H54 (cell line): Measurements from ENCODE around the gene EN1.

ENCODE experiments used
- DNase-seq: peaks from one replicate; pipeline ENCODE4 v3.0.0; 2011; ENCODE audit warnings: low spot score, mixed read lengths; ENCODE audit not compliant: insufficient read length
- FAIRE-seq: peaks from 3 replicates; lab custom pipeline; 2011; peaks lifted over from hg19 to GRCh38; lab: Jason Lieb, UNC
- POLR2A ChIP-seq: IDR thresholded peaks from 2 replicates; pipeline ENCODE4 v1.6.1; 2011; ENCODE audit warnings: low read depth, mild to moderate bottlenecking, low read length

EN1 gene

DNA sequence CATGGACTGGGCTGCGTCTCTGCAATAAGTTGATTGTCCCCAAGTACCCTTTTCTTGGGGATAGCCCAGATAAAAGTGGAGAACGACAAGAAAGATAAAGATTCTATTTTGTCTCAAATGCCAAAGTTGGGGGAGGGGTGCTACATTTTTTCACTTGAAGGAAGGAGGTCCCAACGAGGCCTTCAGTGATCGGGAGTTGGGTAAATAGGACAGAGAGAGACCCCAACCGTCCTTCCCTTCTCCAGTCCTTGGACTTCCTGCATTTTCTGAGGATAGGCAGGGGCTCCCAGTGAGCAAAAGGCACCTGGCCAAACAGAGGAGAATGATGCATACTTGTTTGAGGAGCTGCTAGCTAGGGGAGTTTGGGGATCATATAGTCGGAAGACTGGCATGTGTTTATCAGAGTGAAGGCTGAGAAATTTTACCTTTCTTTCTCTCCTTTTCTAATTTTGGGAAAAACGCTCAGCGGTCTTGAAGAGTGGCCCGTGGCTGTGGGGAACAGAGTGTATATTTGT is 3.5 kb upstream of the EN1 start:
- DNase-seq (no peak), FAIRE-seq (no peak)
- TF ChIP-seq POLR2A = no peak

DNA sequence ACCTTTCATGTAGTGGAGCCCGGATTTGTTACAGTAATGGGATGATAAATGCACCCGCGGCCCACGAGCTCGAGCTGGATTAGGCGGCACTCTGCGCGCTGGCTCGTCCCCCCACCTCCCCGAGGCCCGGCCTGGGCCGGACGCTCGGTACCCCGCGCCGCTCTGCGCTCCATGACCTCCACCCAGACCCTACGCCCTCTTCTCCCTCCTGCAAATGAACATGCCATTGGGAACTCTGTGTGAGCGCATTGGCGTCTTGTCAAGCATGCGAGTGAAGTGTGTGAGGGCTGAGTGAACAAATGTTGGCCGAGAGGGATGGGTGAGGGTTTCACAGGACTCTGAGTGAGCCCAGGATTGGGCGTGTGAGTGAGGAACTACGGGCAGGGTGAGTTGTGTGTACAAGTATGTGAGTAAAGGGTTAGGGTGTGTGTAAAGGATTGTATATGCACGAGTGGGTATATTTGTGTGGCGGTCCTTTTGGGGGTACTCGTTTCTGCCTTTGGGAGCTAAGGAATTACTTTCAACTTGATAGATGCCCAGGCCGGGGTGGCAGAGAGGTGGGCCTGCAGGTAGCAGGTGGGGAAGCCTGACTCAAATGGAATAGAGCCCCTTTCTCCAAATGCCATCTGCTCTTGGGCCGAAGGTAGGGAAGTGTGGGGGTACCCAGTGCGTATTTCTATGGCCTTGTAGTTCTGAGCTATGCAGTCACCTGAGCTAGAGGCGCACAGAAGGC is 2.9 kb upstream of the EN1 start:
- TF ChIP-seq POLR2A = no peak
- DNase-seq (no peak), FAIRE-seq (no peak)

DNA sequence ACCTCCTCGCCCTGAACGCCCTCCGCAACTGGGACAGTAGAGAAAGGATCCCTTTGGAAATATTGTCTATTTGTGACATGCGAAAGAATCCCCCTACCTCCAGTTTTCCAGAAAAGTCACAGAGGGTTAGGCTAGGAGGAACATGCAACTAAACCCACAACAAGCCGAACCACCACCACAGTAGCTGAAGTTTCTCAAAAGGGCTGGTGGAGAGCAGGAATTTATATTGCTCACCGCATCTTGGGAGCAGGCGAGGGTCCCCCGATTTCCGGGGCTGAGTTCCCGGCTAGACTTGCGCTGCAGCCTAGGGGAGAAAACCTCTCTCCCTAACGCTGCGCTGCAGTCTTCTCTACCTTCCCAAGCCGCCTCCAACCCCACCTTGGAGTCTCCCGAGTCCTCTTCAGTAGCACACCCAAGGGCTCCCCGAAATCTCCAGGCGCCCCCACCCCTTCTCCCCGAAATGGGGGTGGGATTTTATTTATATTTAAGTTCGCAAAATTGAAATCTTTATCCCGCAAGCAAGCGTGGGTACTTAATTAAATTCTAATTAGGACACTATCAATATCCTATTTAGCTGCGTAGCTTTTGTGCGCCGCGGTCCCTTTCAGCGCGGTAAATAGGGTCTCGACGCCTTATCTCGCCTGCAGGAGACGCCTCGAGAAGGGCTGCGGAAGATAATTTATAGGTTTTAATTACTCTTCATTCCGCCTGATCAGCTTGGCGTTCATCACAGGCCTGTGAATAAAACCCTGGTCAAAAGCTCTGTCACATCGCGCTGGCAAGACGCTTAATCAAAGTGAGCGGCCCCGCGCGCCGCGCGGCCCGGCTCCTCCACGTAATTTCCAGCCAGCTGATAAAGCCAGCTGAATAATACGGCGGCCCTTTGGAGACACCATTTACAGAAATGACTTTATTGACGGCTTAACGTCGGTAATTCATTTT is 2.0 kb upstream of the EN1 start:
- no peak for DNase-seq
- no peak for FAIRE-seq
- no peak for TF ChIP-seq POLR2A

DNA sequence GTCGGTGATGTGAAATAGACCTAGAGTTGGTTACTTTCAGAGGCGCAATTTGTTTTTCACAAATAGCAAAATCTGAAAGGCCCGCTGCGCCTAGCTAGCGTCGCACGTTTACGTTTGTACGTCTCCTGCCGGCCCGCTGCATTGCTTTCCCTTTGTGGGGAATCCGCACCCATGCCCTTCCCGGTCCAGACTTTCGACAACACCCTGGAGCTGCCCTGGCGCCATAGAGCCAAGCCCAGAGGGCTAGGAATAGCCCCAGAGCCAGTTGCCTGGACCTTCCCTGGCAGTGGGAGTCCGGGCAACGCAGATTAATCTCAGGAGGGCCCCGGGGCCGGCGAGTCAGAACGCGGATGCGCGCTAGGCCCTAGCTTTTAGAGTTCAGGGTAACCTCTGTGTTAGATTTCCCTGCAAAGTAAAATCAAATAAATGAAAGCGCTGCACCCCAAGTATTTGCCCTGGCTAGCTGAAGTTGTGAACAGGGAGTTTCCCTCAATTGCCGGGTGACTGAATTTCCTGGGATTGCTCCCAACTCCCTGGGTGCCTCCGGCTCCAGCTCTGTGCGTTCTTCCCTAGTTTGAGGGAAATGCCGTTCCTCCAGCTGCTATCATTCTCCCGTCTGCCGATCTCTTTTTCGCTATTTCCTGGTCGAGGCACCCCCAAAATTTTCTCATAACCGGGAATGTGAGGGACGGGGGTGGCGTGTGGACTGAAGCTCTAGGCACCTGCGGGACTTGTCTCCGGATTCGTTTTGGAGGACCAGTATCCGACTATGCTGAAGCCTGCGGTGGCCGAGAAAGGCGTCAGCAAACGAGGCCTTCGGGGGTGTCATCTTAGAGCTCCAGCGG is 1.2 kb upstream of the EN1 start:
- no peak for TF ChIP-seq POLR2A
- FAIRE-seq (no peak), DNase-seq (no peak)

DNA sequence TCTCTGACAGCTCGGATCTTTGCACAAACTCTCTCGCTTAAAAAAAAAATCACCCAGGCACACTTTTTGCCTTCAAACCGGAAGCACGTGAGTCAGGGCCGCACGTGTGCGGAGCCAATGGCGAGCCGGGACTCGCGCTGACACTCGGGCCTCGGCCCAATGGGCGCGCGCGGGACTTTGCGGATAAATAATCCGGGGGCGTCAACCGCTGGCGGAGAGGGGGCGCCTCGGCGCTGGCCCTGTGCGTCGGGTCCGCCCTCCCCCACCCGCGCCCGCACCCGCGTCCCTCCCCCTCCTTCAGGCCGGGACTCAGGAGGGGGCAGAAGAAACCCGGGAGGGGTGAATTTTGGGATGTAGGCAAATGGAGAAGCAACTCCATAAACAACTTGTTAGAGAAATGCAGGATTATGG is 319 bp upstream of the EN1 start:
- DNase-seq (peak; percentile 85), FAIRE-seq (no peak)
- TF ChIP-seq POLR2A = no peak

DNA sequence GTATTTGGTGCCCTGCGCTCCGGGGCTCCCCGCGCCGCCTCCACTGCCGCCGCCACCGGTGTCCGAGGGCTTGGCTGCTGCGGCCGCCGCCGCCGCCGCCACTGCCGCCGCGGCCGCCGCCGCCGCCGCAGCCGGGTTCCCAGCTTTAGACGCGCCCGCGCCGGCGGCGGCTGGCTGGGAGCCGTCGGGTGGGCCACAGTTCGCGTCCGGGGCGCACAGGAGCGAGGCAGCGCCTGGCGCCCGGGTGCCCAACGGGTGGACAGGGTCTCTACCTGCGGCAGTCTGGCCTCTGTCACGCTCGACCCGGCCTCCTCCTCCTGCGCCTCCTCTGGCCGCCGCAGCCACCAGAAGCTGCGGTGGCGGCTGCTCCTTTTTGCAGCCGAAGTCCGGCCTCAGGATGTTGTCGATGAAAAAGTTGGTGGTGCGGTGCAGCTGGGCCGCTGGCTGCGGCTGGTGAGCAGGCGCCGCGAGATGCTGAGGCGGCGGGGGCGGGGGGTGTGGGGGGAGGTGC is 951 bp downstream of the EN1 start:
- no peak for DNase-seq
- FAIRE-seq = no peak
- TF ChIP-seq POLR2A = no peak

DNA sequence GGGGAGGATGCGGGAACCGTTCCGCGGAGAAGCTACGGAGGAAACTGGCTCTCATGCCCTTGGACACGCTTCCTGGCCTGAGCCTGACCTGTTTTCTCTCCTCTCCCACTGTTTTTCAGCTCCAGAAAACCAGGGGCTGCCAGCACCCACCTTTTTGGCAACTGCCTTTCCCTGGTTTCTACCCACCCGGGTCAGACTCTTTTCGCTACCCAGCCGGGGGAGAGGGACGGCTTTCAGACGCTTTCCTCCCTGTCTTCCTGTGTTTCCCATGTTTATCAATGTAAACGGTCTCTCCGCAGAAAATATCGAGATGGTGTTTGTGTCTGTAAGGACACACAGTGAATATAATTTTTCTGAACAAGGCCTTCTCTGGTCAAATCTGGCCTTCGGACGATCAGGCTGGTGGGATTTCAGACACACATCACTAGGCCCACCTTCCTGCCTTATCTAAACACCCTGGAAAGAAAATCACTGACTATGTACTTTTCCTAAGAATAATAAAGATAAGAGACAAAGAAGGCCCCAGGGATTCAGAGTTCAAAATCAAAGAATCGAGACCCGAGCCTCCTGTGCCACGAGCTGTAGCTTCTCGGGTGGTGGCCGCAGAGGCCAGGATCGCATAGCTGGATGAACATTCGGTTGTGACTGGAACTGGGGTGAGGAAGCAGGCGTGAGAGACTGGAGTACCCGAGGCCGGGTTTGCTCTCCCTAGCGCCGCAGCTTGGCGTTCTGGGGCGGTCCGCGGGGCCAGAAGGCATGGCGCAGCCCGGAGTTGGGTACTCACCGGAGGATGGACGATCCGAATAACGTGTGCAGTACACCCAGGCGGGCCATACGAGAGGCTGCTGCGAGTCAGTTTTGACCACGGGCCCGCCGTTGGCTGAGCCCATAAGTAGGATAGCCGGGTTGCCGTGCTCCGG is 1.7 kb downstream of the EN1 start:
- DNase-seq (no peak), FAIRE-seq (no peak)
- TF ChIP-seq POLR2A = no peak

DNA sequence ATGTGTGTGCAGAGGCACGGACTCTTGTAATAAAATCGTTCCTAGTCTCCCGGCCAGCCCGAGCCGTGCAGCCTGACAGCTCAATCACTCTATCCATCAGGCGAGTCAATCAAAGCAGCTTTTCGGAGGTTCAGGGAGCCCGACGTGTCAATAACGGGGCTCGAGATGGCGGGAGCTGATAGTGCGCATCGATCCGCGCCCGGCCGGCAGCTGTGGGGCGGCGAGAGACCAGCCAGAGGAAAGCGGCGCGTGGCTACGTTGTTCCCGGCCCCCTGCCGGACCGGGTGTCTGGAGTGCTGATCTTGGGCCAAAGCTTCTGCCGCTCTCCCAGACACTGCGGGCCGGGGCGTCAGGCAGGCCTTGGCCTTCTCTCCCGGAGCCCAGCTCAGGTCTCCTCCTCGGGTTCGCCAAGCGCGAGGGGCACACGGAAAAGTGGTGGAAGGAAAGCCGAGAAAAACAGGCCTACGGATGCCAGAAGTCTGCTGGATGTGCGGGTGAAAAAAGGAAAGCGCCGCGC is 2.4 kb downstream of the EN1 start:
- DNase-seq (no peak), FAIRE-seq (no peak)
- TF ChIP-seq POLR2A = no peak

DNA sequence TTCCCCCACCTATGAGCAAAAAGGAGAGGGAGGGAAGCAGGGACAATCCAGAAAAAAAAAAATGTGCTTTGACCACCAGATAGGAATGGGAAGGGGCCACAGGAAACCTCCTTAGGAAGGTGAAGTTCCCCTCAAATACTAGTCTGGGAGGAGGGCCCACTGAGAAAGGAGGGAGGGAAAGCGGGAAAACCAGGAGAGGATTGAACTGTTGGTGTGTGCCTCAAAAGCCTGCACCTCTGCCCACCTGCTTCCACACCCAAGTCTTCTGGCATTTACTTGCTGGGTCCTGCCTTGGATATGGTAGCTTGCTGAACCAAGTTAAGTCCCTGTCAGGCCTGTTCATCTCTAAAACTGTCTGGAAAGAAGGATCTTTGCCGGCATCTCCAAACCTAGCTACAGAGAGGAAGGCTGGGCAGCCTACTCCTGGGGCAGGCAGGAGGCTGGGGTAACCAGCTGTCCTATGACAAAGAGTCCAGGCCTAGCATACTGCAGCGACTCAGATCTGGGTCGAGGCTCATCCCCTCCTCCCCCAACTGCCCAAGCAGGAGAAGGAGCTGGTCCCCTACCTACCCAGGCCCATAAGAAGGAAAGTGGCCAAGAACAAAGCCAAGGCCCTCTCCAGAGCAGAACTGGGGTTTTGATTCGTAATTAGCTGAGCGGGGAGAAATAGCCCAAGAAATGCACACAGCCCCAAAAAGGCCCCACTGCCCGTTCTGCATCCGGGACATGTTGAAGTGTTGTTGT is 3.0 kb downstream of the EN1 start:
- no peak for TF ChIP-seq POLR2A
- no peak for DNase-seq
- no peak for FAIRE-seq

DNA sequence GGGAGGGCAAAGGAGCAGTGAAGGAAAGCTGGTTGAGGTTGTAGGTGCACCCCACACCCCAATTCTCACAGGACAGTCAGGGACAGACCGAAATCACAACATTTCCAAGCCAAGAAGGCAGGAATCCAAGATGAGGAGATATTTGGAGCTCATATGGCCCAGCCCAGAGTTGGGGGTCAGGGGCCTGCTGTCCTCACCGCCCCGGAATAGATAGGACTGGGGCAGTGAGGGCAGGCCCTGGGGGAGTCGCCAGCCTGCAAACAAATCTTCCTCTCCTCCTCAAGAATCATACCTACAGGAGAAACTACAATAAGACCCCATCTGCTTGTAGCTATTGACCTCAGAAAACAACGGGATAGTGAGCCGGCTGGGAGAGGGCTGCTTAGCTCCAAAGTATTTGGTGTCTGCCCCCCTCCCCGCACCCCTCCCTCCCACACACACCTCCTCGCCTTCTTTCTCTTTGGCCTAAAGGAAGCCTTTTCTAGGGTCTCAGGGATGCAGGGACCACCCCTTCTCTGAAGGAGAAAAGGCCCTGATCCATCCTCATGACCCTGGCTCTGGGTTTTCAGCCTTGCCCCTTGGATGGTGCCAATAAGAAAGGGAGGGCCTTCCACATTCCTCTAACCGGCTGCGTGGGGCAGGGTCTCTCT is 3.8 kb downstream of the EN1 start:
- DNase-seq (no peak), FAIRE-seq (no peak)
- no peak for TF ChIP-seq POLR2A
